Measurements from ENCODE around the gene KRTAP10-3. TPM values are rescaled to one million over a fixed set of nuclear protein-coding genes. Genes with fewer than 3 reads are reported as not detected.

The KRTAP10-3 gene
- total RNA-seq, 1 experiment from 2014 or later = not detected

GRCh38 chr21:44523567-44524413, 34.8 kb downstream of the KRTAP10-3 start:
- Histone ChIP-seq H3K4me3 (ENCODE audit: low read depth in 2 of 2, low read length in 2 of 2) (no peak overlapping the region), H3K27ac (ENCODE audit: low read length) (no peak overlapping the region), H3K9me3 (ENCODE audit: control insufficient read depth, insufficient read depth, low read depth, low read length) (no peaks in the 10 kb centered on the region), H3K4me1 (ENCODE audit: control insufficient read depth, insufficient read depth, low read length) (no peaks in the 10 kb centered on the region), H3K27me3 (ENCODE audit: control insufficient read depth, insufficient read depth, low read length) (no peaks in the 10 kb centered on the region), H3K36me3 (ENCODE audit: control insufficient read depth, insufficient read depth, low read length) (no peaks in the 10 kb centered on the region)
- in situ Hi-C loops (cut with HindIII; ENCODE audit: low pct_unique_long_range_greater_than_20kb, low sequenced_read_pairs) = no loop called here
- ChIA-PET CTCF (no interaction called here), POLR2A (no interaction called here)
- ATAC-seq (no peak), DNase-seq (ENCODE audit: low read depth, low spot score) (no peak)
- no peak for TF ChIP-seq CTCF (IDR thresholded peaks at IDR 0.05)
- TF ChIP-seq TCF7L2 (IDR thresholded peaks at IDR 0.05; ENCODE audit: low read depth, low read length) = no peak
- TF ChIP-seq POLR2AphosphoS5 (IDR thresholded peaks at IDR 0.05; ENCODE audit: low read depth, low read length) = no peak
- no peak for TF ChIP-seq SIN3A (IDR thresholded peaks at IDR 0.05; ENCODE audit: borderline replicate concordance, insufficient read depth, low read depth, low read length)
- TF ChIP-seq, protein P1, sequence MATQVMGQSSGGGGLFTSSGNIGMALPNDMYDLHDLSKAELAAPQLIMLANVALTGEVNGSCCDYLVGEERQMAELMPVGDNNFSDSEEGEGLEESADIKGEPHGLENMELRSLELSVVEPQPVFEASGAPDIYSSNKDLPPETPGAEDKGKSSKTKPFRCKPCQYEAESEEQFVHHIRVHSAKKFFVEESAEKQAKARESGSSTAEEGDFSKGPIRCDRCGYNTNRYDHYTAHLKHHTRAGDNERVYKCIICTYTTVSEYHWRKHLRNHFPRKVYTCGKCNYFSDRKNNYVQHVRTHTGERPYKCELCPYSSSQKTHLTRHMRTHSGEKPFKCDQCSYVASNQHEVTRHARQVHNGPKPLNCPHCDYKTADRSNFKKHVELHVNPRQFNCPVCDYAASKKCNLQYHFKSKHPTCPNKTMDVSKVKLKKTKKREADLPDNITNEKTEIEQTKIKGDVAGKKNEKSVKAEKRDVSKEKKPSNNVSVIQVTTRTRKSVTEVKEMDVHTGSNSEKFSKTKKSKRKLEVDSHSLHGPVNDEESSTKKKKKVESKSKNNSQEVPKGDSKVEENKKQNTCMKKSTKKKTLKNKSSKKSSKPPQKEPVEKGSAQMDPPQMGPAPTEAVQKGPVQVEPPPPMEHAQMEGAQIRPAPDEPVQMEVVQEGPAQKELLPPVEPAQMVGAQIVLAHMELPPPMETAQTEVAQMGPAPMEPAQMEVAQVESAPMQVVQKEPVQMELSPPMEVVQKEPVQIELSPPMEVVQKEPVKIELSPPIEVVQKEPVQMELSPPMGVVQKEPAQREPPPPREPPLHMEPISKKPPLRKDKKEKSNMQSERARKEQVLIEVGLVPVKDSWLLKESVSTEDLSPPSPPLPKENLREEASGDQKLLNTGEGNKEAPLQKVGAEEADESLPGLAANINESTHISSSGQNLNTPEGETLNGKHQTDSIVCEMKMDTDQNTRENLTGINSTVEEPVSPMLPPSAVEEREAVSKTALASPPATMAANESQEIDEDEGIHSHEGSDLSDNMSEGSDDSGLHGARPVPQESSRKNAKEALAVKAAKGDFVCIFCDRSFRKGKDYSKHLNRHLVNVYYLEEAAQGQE (IDR thresholded peaks at IDR 0.05; ENCODE audit: insufficient read depth in 1 of 2, low read depth in 2 of 2, low read length in 1 of 2) = no peak
- intact Hi-C loops (cut with micrococcal nuclease; ENCODE audit: unreplicated experiment) = no loop called here
- BruUV-seq (replicated peaks) = no TSS peak

- Histone ChIP-seq H3K27me3 (ENCODE audit: control insufficient read depth, insufficient read depth, low read length) (no peaks in the 10 kb centered on the region), H3K27ac (ENCODE audit: low read length) (no peak overlapping the region), H3K4me3 (ENCODE audit: low read depth in 2 of 2, low read length in 2 of 2) (no peak overlapping the region), H3K4me1 (ENCODE audit: control insufficient read depth, insufficient read depth, low read length) (no peaks in the 10 kb centered on the region), H3K9me3 (ENCODE audit: control insufficient read depth, insufficient read depth, low read depth, low read length) (no peaks in the 10 kb centered on the region), H3K36me3 (ENCODE audit: control insufficient read depth, insufficient read depth, low read length) (peaks cover 2% of the 10 kb centered on the region; the same call in 1 of the 2 replicates)
- BruUV-seq (replicated peaks) = no TSS peak
- TF ChIP-seq, protein P1 (IDR thresholded peaks at IDR 0.05; ENCODE audit: insufficient read depth in 1 of 2, low read depth in 2 of 2, low read length in 1 of 2) = no peak
- TF ChIP-seq POLR2AphosphoS5 (IDR thresholded peaks at IDR 0.05; ENCODE audit: low read depth, low read length) (no peak), CTCF (IDR thresholded peaks at IDR 0.05) (no peak), TCF7L2 (IDR thresholded peaks at IDR 0.05; ENCODE audit: low read depth, low read length) (no peak), SIN3A (IDR thresholded peaks at IDR 0.05; ENCODE audit: borderline replicate concordance, insufficient read depth, low read depth, low read length) (no peak)
- CTCF ChIA-PET = interaction anchor here (0.6 kb wide), 1 partner anchor 219 kb away, joined by 3 read pairs; no protein-coding TSS in a partner anchor
- no peak for DNase-seq (ENCODE audit: low read depth, low spot score)
- in situ Hi-C loops (cut with HindIII; ENCODE audit: low pct_unique_long_range_greater_than_20kb, low sequenced_read_pairs) = no loop called here
- intact Hi-C loops (cut with micrococcal nuclease; ENCODE audit: unreplicated experiment) = no loop called here
- POLR2A ChIA-PET = no interaction called here
- no peak for ATAC-seq
Measured at GRCh38 chr21:44522753-44523204, 35.8 kb downstream of the KRTAP10-3 start.
